Osteocyte (in vitro differentiated cells): ENCODE results near the gene MAP3K2. TPM values are rescaled to one million over a fixed set of nuclear protein-coding genes. Genes with fewer than 3 reads are reported as not detected.

ENCODE experiments used
- DNase-seq: peaks from one replicate; pipeline ENCODE4 v3.0.0; 2021; ENCODE audit warnings: mixed read lengths; ENCODE audit not compliant: unreplicated experiment; ENCODE audit errors: extremely low spot score
- H3K27ac Mint-ChIP-seq: one replicate; pipeline ENCODE4 v1.8.0; 2021; ENCODE audit warnings: mild to moderate bottlenecking, mixed read lengths; ENCODE audit not compliant: unreplicated experiment
- H3K27me3 Mint-ChIP-seq: one replicate; pipeline ENCODE4 v1.8.0; 2021; ENCODE audit warnings: mixed read lengths; ENCODE audit not compliant: unreplicated experiment
- H3K36me3 Mint-ChIP-seq: one replicate; pipeline ENCODE4 v1.8.0; 2021; ENCODE audit warnings: mixed read lengths; ENCODE audit not compliant: unreplicated experiment
- H3K4me1 Mint-ChIP-seq: one replicate; pipeline ENCODE4 v1.8.0; 2021; ENCODE audit warnings: mixed read lengths; ENCODE audit not compliant: unreplicated experiment
- H3K4me3 Mint-ChIP-seq: one replicate; pipeline ENCODE4 v1.8.0; 2021; ENCODE audit warnings: mild to moderate bottlenecking, moderate library complexity, mixed read lengths; ENCODE audit not compliant: unreplicated experiment
- H3K9me3 Mint-ChIP-seq: one replicate; pipeline ENCODE4 v1.8.0; 2021; ENCODE audit warnings: mixed read lengths; ENCODE audit not compliant: unreplicated experiment
- long read RNA-seq: library from polyadenylated mRNA; unstranded; transcript quantifications from one replicate; pipeline ENCODE4 v2.0.0, GENCODE V29; 2021
- total RNA-seq: library from RNA; stranded (reverse); gene quantifications from 2 replicates; pipeline ENCODE4 v1.2.1, GENCODE V29; 2021
- TF ChIP-seq, protein P1 (sequence below): fragments of 200-600 bp; sonication (generic); IDR thresholded peaks from 2 replicates; pipeline ENCODE4 v1.5.0; 2021; ENCODE audit warnings: antibody characterized with exemption, mild to moderate bottlenecking, moderate library complexity

MAP3K2 gene
- total RNA-seq = 60.9 and 63.9 TPM in 2 replicates
- long read RNA-seq, partial matches to known transcripts = 9 of 29 reads
- long read RNA-seq, other reads (novel, unspliced or antisense) = 19 of 29 reads

DNA sequence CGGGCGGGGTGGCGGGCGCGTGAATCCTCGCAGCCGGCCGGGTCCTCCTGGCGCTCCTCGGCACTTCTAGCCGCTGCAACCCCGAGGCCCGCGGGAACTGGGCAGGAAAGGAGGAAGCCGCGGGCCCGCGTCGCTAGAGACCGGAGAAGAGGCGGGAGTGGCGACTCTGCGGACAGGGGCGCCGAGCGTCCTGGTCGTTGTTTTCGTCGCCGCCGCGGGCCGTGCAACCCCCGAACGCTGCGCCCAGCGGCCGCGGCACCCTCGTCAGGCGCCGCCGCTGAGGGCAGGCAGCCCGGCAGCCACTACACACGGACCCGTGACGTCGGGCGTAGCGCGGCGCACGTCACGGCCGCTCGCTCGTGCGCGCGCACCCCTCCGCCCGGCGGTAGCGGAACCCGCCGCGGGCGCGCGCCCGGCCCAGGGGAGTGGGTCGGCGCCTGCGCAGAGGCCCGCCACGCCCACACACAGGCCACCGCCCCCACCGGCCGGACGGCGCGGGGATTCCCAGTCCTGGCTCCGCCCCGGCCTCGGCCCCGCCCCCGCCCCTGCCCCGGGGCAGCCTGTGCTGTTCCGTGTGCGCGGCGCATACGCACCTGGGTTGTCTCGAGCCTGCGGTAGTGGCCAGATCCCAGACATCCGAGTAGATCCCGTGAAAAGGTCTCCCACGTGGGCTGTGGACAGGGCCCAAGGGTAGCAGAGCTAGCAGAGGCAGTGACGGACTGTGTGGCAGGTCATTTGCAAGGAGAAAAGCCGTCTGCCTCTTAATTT, at the start of gene MAP3K2:
Gene MAP3K2, minus strand, starts transcription at position 321 of the 768 bp plus-strand sequence. CDS start 44,846 bp downstream, outside the sequence.
- Mint-ChIP-seq H3K9me3 (no peaks in the 10 kb centered on the region), H3K4me3 (peak within 1 kb of the TSS; percentile 86), H3K27ac (peak within 1 kb of the TSS; percentile 96), H3K27me3 (no peaks in the 10 kb centered on the region), H3K4me1 (peaks cover 47% of the 10 kb centered on the region), H3K36me3 (peaks cover 2% of the 10 kb centered on the region)
- DNase-seq = peak; percentile 98
- TF ChIP-seq, protein P1, sequence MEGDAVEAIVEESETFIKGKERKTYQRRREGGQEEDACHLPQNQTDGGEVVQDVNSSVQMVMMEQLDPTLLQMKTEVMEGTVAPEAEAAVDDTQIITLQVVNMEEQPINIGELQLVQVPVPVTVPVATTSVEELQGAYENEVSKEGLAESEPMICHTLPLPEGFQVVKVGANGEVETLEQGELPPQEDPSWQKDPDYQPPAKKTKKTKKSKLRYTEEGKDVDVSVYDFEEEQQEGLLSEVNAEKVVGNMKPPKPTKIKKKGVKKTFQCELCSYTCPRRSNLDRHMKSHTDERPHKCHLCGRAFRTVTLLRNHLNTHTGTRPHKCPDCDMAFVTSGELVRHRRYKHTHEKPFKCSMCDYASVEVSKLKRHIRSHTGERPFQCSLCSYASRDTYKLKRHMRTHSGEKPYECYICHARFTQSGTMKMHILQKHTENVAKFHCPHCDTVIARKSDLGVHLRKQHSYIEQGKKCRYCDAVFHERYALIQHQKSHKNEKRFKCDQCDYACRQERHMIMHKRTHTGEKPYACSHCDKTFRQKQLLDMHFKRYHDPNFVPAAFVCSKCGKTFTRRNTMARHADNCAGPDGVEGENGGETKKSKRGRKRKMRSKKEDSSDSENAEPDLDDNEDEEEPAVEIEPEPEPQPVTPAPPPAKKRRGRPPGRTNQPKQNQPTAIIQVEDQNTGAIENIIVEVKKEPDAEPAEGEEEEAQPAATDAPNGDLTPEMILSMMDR = no peak

DNA sequence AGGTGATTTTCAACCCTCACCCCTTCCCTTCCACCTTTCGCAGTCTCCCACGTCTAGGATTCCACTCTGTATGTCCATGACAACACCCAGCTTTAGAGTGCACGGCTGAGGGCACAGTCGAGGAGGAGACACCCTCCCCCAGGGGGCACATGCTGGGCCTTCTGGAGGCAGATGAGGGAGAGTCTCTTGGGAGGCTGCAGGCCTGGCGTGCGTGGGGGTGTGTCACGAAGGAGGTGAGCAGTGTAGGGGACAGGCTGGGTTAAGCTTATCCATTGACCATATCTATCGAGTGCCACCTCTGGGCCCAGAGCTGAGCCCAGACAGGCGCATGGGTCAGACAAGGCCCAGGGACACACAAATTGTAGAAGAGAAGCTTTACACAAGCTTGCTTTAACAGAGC, 49.3 kb upstream of the MAP3K2 start:
- peak; percentile 79 for DNase-seq
- Mint-ChIP-seq H3K27ac (no peak overlapping the region), H3K36me3 (peaks cover 6% of the 10 kb centered on the region), H3K4me3 (no peak overlapping the region), H3K4me1 (peaks cover 3% of the 10 kb centered on the region), H3K9me3 (peaks cover 11% of the 10 kb centered on the region), H3K27me3 (no peaks in the 10 kb centered on the region)
- TF ChIP-seq, protein P1 = no peak

DNA sequence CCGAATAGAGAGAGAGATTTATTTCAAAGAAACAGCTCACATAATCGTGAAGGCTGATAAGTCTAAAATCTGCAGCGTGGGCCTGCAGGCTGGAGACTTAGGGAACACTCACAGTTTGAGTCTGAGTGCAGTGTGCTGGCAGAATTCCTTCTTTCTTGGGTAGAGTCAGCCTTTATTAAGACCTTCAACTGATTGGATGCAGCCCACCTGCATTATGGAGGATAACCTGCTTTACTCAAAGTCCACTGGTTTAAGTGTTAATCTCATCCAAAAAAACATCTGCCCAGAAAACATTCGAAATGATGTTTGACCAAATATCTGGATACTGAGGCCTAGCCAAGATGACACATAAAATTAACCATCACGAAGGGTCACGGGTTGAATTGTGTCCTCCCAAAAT, 46.7 kb upstream of the MAP3K2 start:
- H3K36me3 Mint-ChIP-seq = no peaks in the 10 kb centered on the region
- H3K27me3 Mint-ChIP-seq = no peaks in the 10 kb centered on the region
- TF ChIP-seq, protein P1 = no peak
- no peaks in the 10 kb centered on the region for H3K9me3 Mint-ChIP-seq
- H3K4me1 Mint-ChIP-seq = peaks cover 11% of the 10 kb centered on the region
- no peak overlapping the region for H3K27ac Mint-ChIP-seq
- peak; percentile 48 for DNase-seq
- no peak overlapping the region for H3K4me3 Mint-ChIP-seq

- peak; percentile 80 for DNase-seq
- Mint-ChIP-seq H3K4me1 (peaks cover 11% of the 10 kb centered on the region), H3K9me3 (no peaks in the 10 kb centered on the region), H3K36me3 (no peaks in the 10 kb centered on the region), H3K27me3 (no peaks in the 10 kb centered on the region), H3K27ac (peak overlapping the region; percentile 32), H3K4me3 (no peak overlapping the region)
- TF ChIP-seq, protein P1 = no peak
These were observed 43.7 kb upstream of the MAP3K2 start for GRCh38 chr2:127431408-127432023.

DNA sequence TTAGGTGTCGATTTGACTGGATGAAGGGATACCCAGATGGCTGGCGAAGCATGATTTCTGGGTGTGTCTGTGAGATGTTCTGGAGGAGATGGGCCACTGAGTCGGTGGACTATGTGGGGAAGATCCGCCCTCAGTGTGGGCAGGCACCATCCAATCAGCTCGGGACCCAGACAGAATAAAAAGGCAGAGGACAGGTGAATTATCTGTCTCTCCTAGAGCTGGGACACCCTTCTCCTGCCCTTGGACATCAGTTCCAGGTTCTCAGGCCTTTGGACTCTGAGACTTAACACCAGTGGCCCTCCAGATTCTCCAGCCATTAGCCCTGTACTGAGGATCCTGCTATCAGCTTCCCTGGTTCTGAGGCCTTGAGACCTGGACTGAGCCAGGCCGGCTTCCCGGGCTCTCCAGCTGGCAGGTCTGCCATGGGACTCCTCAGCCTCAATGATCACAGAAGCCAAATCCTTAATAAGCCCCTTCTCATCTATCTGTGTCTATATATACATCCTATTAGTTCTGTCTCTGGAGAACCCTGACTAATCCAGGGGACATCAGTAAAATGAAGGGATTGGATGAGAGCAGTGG, 42.2 kb upstream of the MAP3K2 start:
- H3K36me3 Mint-ChIP-seq = no peaks in the 10 kb centered on the region
- TF ChIP-seq, protein P1 = no peak
- DNase-seq = peak; percentile 73
- no peaks in the 10 kb centered on the region for H3K27me3 Mint-ChIP-seq
- no peaks in the 10 kb centered on the region for H3K9me3 Mint-ChIP-seq
- no peak overlapping the region for H3K4me3 Mint-ChIP-seq
- peaks cover 17% of the 10 kb centered on the region for H3K4me1 Mint-ChIP-seq
- H3K27ac Mint-ChIP-seq = no peak overlapping the region
